Left forelimb (tissue), 1 donor: ENCODE measurements around the gene NRXN3.

ENCODE experiments used
- DNase-seq: peaks from one replicate; pipeline ENCODE4 v3.0.0-alpha.2; 2018; ENCODE audit warnings: low spot score

NRXN3 gene

DNA sequence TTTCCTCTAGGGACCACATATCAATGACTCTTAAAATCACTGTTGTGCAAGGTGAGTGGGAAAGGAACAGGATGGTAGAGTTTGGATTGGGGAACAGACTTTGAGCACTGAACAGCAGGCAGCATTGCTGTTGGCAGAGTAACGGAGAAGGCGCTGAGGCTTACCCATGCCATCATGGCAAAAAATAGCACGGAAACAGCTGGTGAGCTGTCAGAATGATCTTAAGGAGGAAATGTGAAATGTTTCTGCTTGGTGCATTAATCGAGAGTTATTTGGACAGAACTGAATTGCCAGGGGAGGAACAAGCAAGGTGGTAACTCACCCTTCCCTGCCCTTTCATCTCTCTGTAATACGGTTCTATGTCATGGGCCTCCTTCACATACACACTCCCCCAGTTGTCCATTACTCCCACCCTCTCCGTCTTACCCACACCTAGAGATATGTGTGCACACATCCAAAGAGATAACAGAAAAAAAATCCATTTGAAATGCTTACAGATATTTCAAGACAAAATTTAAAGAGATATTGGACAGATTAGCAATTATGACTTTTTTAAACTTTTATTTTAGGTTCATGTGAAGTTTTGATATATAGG lies 1468.6 kb downstream of the NRXN3 start:
- no peak for DNase-seq

DNA sequence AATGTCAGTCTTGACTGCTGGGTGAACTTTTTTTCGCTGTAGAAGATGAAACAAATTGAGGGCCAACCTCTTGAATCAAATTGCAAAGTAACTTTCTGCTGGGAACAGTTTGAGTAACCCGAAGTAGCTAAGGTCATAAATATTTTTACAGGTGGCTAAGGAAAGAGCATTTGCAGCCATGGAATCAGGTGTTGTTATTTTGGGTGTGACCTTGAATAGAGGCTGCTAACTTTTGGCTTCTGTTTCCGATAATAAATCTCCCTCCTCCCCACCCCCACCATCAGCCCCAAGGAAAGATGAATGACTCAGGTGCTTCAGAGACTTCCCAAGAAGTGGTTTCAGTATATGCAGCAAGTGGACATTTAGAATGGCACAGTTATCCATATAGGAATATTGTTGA lies 1469.4 kb downstream of the NRXN3 start:
- no peak for DNase-seq

GRCh38 chr14:79641371-79641770 lies 1471.2 kb downstream of the NRXN3 start:
- no peak for DNase-seq

- no peak for DNase-seq
Observed at GRCh38 chr14:79643132-79643531, 1473.0 kb downstream of the NRXN3 start.

DNA sequence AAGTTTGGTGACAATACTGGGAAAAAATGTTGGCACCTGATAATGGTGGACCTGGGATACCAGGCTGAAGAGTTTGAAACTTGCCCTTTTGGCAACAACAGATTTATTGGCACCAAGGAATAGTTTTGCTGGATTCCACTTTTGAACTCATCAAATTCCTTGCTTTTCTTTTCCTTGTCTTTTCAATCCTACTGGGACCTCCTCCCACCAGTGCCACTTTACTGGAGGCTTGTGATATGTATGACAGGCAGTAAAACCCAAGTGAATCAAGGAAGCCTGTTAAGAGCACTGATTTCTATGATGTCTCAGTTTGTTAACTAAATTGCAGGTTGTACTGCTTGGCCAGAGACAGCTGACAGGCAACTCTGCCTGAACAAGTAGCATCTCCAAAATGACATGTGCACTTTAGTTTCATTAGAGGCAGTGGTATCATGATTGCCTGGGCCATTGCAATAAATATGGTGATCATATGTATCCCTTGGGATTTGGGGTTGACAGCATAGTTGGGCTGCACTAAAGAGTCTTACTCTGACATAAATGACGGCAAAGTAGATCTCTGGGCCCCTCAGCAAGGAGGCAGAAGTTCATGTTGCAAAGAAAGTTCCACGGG lies 1475.7 kb downstream of the NRXN3 start:
- DNase-seq, result no peak

- no peak for DNase-seq
Observed at GRCh38 chr14:79649856-79650255, 1479.7 kb downstream of the NRXN3 start.

DNA sequence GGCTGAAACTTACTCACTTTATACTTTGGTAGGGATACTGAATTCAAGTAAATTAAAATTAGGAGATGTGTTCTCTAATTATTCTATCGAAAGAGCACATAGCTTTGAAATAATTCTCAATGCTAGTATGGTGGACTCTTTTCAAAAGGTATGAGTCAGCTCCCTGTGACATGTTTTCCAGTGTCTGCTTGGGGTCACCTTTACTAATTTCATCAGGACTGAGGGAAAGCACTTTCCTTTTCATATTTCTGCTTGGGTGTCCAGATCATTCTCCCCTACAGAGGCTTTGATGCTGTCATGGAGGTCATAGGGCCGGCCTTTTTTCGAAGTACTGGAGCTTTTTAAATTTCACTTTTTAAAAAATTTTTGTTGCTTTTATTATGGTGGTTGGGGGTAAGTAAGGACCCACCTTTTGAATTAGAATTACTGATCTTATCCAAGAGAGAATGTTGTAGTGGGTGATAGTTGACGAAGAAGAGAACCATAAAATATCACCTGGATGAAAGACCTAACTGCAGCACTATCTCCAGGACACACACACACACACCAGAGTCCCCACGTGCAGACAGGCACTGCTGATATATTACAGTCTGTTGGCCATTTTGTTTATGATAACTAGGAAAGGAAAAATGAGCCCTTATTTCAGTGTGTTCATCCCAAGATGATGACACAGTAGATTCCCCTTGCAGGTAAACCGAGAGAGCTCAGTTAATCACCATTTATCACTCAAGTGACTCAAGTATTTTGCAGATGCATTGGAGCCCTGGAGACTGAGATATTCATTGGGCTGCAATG lies 1482.5 kb downstream of the NRXN3 start:
- no peak for DNase-seq

DNA sequence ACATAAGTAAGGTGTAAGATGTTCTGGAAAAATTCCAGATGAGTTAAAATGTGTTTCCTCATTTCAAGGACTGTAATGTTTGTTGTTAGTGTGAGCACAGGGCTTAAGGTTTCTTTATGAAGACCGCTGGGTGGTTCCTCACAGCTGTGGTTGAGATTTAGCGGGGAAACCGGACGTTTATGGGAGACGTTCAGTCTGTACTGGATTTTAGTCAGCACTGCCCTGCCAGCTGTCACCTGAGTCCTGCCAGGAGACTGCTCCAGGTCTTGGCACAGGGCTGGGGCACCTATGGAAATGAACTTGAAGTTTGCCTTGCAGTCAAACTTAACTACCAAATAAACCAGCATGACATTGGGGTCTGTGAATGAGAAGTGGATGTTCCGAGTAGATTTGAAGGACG lies 1485.9 kb downstream of the NRXN3 start:
- no peak for DNase-seq

- no peak for DNase-seq
Observed at GRCh38 chr14:79656496-79656895, 1486.3 kb downstream of the NRXN3 start.

DNA sequence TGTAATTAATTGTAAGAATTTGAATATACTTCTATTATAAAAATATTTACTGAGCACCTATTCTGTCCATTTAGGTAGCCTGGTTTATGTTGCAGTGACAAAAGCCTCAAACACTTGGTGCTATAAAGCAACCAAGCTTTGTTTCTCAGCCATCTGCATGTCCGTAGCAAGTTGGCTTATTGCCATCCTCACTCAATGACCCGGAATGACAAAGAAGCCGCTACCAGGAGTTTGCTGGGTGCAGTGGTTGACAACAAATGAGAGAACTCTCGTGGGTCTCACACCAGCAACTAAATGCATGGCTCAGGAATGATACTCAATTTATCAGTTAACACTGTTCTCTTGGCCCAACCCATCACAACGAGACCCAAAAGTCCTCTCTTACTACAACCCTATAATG lies 1488.0 kb downstream of the NRXN3 start:
- DNase-seq, result no peak

DNA sequence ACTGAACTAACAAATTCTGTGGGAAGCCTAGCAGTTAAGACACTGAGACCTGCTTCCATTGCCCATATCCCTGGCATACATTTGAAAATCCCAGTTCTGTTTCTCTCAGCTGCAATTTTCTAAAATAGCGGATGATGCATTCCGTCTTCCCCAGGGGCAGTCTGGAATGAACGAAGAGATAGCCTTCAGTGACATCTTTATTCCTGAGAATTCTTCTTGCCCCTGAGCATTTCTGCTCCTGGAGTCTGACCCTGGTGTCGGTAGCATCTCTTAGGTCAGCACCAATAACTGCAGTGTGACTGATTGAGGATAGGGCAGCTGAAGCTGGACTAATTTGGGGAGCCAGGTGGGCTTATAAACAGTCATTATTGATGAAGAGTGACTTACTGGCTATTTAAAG lies 1488.6 kb downstream of the NRXN3 start:
- DNase-seq, result no peak

GRCh38 chr14:79660053-79660939 lies 1490.1 kb downstream of the NRXN3 start:
- DNase-seq, result no peak

- no peak for DNase-seq
Observed at GRCh38 chr14:79661752-79662151, 1491.6 kb downstream of the NRXN3 start.

GRCh38 chr14:79663453-79663852 lies 1493.3 kb downstream of the NRXN3 start:
- DNase-seq, result no peak

DNA sequence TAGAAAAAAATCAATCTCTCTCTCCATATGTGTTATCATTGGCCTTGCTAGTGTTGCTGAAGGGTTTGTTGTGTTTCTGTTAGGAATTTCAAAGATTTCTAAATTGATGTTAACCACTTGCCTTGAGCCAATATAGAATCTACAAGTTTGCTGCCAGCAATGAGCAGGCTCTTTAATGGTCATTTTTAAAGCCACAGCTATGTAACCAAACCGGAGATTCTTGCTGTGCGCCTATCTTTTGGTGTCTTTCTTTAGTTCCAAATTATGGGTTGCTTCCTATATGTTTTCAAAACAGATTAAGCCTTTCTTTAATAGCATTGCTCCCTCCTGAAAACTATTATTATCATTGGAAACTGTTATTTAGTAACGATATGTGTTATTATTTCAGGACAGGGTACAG lies 1495.4 kb downstream of the NRXN3 start:
- DNase-seq, result no peak

DNA sequence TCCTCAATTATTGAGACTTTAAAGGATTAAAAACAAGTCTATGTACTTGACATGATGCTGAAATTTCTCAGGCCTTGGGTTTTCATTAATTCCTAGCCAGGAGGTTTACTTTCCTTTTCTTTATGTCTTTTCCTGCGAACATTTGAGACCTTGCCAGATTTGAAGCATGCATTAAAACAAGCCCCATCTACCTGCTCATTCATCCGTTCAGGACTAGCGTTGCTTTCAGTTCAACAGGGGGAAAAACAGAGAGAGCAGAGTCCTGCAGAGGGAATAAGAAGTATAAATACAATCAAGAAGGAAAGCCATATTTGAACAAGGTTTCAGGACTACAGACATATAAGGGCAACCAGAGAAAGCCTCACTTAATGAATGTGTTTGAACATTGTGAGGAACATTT lies 1498.8 kb downstream of the NRXN3 start:
- no peak for DNase-seq

DNA sequence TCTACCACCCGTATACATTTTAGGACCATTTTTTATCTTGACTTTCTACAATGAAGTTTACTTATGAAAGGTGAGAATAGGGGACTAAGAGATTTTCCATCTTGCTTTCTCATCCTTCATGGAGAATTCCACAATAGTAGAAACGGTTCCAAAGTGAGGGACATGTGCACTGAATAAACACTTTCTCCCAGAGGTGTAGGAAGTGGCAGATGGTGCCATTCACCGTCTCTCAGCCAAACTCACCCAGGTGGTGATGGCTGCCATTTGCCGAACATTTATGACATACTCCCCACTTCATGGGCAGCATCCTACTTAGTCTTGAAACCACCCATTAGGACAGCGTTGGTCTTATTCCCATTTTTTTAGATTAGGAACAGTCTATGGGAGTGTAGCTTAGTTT lies 1500.6 kb downstream of the NRXN3 start:
- DNase-seq, result no peak

GRCh38 chr14:79680087-79680486 lies 1509.9 kb downstream of the NRXN3 start:
- no peak for DNase-seq

GRCh38 chr14:79686196-79686595 lies 1516.0 kb downstream of the NRXN3 start:
- no peak for DNase-seq

DNA sequence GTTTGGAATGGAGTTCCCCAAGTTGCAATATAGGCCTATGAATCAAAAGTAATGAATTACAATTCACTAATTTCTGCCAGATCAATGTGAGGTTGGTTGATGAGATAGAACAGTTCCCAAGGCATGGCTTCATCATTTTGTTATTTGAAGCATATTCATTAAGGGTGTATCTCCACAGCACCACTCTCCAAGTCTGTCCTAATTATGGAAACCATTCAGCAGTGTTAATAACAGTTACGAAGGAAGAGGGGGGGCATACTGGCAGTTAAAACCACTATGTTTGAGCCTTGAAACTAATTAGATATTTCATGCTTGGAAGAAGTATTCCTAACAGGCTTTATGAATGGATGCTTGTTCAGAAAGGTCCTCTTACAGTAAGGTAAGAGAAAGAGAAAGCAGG lies 1520.8 kb downstream of the NRXN3 start:
- no peak for DNase-seq

- DNase-seq, result no peak
Observed at GRCh38 chr14:79693935-79694334, 1523.8 kb downstream of the NRXN3 start.

DNA sequence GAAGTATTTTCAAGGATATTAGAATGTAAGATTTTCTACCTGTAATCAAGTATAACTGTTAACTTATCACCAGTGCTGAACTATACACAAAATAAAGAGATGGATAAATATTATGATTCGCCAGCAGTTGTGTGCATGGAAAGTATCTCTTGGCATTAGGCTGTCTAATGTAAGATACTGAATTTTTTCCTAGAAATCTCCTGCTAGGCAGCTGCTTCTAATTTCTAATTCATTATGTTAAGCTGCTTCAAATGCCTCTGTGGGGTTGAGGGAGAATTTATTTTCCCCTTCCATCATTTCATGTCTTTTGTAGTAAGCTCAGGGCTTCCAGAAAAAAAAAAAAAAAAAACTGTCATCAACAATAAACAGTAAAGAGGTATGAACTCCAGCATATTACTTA lies 1525.1 kb downstream of the NRXN3 start:
- DNase-seq, result no peak
